ENCODE measurements around the gene FLOT1. TPM values are rescaled to one million over a fixed set of nuclear protein-coding genes. Genes with fewer than 3 reads are reported as not detected.

The FLOT1 gene
- total and polyA plus RNA-seq, 9 of the 15 experiments (the other 6 are each of a cell fraction or from before 2014, with no cell fraction given): 11.7 to 149 (median 118) TPM

DNA sequence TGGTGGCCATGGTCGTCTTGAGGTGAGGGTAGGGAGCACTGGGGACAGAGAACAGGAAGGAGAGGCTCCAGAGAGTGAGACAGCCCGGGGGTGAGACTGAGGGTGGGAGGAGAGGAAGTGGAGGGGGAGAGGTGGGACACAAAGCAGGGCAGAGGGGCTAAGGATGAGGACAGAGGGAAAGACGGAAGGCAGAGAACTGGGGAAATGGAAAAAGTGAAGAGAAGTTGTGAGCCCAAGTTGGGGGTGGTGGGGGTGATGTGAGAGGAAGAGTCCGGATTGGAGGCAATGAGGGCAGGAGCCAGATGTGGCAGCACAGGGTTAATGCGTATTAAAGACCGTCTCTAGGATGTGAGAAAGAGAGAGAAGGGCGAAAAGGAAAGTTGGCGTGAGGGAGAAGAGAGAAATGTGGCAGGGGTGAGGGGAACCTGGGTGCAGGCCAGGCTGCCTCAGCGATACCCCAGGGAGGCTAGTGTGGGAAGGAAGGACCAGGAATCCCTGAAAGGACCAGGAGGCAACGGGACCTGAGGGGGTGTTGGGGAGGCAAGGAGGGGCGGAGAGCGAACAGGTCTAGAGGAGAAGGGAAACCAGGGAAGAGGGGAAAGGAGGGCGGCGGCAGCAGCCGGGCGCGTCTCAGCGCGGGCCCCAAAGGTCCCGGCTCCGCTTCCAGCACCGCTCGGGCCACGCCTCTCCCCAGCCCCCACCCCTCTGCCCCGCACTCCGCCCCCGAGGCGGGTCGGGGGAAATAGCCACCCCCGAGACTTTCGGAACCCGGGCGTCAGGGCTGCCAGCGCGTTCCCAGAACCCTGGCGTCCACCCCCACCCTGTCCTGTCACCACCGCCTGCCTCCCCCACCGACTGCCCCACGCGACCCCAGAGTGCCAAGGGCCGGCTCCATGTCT lies 56.2 kb downstream of the FLOT1 start, which contains the start of gene PPP1R18 (continued):
- TF ChIP-seq ZNF764 (CRISPR knock-in tag; IDR thresholded peaks at IDR 0.05; ENCODE audit: low read depth) (no peak), PHF8 (IDR thresholded peaks at IDR 0.05; ENCODE audit: borderline replicate concordance, low read length) (peak; percentile 43; the same call in 1 of the 2 replicates), FOXJ2 (tag; IDR thresholded peaks at IDR 0.05) (no peak), ZNF507 (tag; conservative IDR thresholded peaks at IDR 0.05) (no peak), HBP1 (CRISPR knock-in tag; IDR thresholded peaks at IDR 0.05) (0 out of 2 replicates have a peak, but pooled peaks have one; percentile 16), ZFX (CRISPR knock-in tag; IDR thresholded peaks at IDR 0.05) (no peak), RFX5 (IDR thresholded peaks at IDR 0.05; ENCODE audit: low read depth, low read length) (no peak), XRCC5 (IDR thresholded peaks at IDR 0.05; ENCODE audit: low read depth, low read length) (no peak), LARP7 (IDR thresholded peaks at IDR 0.05) (peak; percentile 93)
- TF ChIP-seq, protein P1, sequence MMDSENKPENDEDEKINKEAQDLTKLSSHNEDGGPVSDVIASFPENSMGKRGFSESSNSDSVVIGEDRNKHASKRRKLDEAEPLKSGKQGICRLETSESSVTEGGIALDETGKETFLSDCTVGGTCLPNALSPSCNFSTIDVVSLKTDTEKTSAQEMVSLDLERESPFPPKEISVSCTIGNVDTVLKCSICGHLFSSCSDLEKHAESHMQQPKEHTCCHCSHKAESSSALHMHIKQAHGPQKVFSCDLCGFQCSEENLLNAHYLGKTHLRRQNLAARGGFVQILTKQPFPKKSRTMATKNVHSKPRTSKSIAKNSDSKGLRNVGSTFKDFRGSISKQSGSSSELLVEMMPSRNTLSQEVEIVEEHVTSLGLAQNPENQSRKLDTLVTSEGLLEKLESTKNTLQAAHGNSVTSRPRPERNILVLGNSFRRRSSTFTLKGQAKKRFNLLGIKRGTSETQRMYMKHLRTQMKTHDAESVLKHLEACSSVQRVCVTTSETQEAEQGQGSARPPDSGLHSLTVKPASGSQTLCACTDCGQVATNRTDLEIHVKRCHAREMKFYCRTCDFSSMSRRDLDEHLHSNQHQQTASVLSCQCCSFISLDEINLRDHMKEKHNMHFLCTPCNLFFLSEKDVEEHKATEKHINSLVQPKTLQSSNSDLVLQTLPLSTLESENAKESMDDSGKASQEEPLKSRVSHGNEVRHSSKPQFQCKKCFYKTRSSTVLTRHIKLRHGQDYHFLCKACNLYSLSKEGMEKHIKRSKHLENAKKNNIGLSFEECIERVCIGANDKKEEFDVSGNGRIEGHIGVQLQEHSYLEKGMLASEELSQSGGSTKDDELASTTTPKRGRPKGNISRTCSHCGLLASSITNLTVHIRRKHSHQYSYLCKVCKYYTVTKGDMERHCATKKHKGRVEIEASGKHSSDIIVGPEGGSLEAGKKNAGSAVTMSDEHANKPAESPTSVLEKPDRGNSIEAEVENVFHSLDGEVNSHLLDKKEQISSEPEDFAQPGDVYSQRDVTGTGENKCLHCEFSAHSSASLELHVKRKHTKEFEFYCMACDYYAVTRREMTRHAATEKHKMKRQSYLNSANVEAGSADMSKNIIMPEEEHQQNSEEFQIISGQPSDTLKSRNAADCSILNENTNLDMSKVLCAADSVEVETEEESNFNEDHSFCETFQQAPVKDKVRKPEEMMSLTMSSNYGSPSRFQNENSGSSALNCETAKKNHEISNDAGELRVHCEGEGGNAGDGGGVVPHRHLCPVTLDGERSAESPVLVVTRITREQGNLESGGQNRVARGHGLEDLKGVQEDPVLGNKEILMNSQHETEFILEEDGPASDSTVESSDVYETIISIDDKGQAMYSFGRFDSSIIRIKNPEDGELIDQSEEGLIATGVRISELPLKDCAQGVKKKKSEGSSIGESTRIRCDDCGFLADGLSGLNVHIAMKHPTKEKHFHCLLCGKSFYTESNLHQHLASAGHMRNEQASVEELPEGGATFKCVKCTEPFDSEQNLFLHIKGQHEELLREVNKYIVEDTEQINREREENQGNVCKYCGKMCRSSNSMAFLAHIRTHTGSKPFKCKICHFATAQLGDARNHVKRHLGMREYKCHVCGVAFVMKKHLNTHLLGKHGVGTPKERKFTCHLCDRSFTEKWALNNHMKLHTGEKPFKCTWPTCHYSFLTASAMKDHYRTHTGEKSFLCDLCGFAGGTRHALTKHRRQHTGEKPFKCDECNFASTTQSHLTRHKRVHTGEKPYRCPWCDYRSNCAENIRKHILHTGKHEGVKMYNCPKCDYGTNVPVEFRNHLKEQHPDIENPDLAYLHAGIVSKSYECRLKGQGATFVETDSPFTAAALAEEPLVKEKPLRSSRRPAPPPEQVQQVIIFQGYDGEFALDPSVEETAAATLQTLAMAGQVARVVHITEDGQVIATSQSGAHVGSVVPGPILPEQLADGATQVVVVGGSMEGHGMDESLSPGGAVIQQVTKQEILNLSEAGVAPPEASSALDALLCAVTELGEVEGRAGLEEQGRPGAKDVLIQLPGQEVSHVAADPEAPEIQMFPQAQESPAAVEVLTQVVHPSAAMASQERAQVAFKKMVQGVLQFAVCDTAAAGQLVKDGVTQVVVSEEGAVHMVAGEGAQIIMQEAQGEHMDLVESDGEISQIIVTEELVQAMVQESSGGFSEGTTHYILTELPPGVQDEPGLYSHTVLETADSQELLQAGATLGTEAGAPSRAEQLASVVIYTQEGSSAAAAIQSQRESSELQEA (IDR thresholded peaks at IDR 0.05; ENCODE audit: low read depth): peak; percentile 57; the same call in 1 of the 2 replicates
- TF ChIP-seq, protein P2, sequence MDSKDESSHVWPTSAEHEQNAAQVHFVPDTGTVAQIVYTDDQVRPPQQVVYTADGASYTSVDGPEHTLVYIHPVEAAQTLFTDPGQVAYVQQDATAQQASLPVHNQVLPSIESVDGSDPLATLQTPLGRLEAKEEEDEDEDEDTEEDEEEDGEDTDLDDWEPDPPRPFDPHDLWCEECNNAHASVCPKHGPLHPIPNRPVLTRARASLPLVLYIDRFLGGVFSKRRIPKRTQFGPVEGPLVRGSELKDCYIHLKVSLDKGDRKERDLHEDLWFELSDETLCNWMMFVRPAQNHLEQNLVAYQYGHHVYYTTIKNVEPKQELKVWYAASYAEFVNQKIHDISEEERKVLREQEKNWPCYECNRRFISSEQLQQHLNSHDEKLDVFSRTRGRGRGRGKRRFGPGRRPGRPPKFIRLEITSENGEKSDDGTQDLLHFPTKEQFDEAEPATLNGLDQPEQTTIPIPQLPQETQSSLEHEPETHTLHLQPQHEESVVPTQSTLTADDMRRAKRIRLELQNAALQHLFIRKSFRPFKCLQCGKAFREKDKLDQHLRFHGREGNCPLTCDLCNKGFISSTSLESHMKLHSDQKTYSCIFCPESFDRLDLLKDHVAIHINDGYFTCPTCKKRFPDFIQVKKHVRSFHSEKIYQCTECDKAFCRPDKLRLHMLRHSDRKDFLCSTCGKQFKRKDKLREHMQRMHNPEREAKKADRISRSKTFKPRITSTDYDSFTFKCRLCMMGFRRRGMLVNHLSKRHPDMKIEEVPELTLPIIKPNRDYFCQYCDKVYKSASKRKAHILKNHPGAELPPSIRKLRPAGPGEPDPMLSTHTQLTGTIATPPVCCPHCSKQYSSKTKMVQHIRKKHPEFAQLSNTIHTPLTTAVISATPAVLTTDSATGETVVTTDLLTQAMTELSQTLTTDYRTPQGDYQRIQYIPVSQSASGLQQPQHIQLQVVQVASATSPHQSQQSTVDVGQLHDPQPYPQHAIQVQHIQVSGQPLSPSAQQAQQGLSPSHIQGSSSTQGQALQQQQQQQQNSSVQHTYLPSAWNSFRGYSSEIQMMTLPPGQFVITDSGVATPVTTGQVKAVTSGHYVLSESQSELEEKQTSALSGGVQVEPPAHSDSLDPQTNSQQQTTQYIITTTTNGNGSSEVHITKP (IDR thresholded peaks at IDR 0.05; ENCODE audit: partially characterized antibody): peak; percentile 82
